Ovary (tissue), 3 donors: ENCODE results near the gene SERPINB13.

Experiments used
- POLR2A ChIP-seq: fragments of 450-650 bp; IDR thresholded peaks from one replicate; pipeline ENCODE4 v1.6.1; 2017; ENCODE audit warnings: antibody characterized with exemption, mild to moderate bottlenecking, moderate library complexity
- TF ChIP-seq, protein P1 (sequence below), 3 donors: fragments of 450-650 bp in 2 of 3; fragments of 200-600 bp in 1 of 3; IDR thresholded peaks; one replicate each; pipeline versions ENCODE4 v1.5.1 to v1.8.0; 2016 to 2022; ENCODE audit warnings: antibody characterized with exemption in 3 of 3, mild to moderate bottlenecking in 1 of 3
- donor health status: DM: no; HTN: no; CAD: no.

DNA sequence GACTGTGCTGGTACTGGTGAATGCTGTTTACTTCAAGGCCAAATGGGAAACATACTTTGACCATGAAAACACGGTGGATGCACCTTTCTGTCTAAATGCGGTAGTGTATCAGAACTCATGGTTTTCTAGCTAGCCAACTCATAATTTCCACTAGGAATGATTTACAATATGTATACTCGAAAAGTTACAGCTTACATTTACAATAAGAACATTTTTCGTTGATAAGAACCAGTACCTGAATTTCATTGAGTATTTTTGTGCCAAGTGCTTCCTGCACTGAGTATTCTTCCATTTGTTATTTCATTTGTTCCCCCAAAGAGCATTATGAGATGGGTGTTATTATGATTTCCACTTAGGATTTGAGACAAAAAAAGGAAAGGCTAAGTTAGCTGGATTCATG is 23.1 kb upstream of the SERPINB13 start:
- TF ChIP-seq POLR2A, result no peak
- TF ChIP-seq, protein P1, sequence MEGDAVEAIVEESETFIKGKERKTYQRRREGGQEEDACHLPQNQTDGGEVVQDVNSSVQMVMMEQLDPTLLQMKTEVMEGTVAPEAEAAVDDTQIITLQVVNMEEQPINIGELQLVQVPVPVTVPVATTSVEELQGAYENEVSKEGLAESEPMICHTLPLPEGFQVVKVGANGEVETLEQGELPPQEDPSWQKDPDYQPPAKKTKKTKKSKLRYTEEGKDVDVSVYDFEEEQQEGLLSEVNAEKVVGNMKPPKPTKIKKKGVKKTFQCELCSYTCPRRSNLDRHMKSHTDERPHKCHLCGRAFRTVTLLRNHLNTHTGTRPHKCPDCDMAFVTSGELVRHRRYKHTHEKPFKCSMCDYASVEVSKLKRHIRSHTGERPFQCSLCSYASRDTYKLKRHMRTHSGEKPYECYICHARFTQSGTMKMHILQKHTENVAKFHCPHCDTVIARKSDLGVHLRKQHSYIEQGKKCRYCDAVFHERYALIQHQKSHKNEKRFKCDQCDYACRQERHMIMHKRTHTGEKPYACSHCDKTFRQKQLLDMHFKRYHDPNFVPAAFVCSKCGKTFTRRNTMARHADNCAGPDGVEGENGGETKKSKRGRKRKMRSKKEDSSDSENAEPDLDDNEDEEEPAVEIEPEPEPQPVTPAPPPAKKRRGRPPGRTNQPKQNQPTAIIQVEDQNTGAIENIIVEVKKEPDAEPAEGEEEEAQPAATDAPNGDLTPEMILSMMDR (IDR thresholded peaks at IDR 0.05), result no peak
